ENCODE results near the gene AKT3. TPM values are rescaled to one million over a fixed set of nuclear protein-coding genes. Genes with fewer than 3 reads are reported as not detected.

The AKT3 gene
- total RNA-seq, 1 experiment from 2014 or later: 133 TPM

DNA sequence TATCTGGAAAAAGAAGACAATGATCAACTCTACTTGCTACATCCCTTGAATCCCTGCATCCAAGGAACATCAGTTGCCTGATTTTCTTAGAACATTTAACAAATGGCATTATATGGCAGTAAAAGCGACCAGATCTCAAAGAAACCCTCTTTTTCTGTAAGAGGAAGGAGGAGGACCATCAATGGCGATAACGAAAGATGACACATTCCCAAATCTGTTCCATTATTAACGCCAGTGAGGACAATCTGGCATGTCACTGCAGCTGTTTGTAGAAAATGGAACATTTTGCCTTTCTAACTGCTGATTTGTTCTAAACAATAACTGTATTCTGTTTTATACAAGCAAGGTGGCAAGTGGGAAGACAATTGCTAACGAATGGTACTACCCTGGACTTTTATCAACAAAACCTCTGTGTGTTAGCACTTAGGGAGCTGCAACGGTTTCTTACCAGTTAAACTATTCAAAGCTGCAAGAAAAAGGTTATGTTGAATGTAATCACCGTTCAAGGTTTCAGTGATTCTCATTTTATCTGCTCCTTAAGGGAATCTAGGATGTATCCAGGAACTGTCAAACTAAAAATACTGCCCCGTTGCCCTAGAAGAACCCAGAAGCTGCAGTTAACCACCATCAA lies 342.3 kb downstream of the AKT3 start:
- Histone ChIP-seq H3K36me3 (ENCODE audit: low read depth) (peaks cover 21% of the 10 kb centered on the region), H2AFZ (no peak overlapping the region), H3K4me2 (no peak overlapping the region), H3F3A (ENCODE audit: insufficient read depth, low read depth) (no peaks in the 10 kb centered on the region), H3K27me3 (ENCODE audit: insufficient read depth, low read depth) (no peaks in the 10 kb centered on the region), H3K4me1 (replicated peaks; ENCODE audit: insufficient read depth) (no peaks in the 10 kb centered on the region), H3K79me2 (ENCODE audit: low read depth) (no peaks in the 10 kb centered on the region), H3K4me3 (no peak overlapping the region), H3K9me3 (ENCODE audit: insufficient read depth, low read depth) (no peaks in the 10 kb centered on the region), H3K9me2 (ENCODE audit: insufficient read depth) (no peaks in the 10 kb centered on the region), H3K27ac (no peak overlapping the region), H4K20me1 (ENCODE audit: insufficient read depth) (no peaks in the 10 kb centered on the region)
- TF ChIP-seq EZH2 (IDR thresholded peaks at IDR 0.05; ENCODE audit: low read depth): no peak
- TF ChIP-seq, protein P1, sequence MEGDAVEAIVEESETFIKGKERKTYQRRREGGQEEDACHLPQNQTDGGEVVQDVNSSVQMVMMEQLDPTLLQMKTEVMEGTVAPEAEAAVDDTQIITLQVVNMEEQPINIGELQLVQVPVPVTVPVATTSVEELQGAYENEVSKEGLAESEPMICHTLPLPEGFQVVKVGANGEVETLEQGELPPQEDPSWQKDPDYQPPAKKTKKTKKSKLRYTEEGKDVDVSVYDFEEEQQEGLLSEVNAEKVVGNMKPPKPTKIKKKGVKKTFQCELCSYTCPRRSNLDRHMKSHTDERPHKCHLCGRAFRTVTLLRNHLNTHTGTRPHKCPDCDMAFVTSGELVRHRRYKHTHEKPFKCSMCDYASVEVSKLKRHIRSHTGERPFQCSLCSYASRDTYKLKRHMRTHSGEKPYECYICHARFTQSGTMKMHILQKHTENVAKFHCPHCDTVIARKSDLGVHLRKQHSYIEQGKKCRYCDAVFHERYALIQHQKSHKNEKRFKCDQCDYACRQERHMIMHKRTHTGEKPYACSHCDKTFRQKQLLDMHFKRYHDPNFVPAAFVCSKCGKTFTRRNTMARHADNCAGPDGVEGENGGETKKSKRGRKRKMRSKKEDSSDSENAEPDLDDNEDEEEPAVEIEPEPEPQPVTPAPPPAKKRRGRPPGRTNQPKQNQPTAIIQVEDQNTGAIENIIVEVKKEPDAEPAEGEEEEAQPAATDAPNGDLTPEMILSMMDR (conservative IDR thresholded peaks at IDR 0.05): no peak
- CTCF ChIA-PET: no interaction called here
- POLR2A ChIA-PET (ENCODE audit: unreplicated experiment): no interaction called here
- no peak for DNase-seq
- intact Hi-C loops (cut with micrococcal nuclease; ENCODE audit: unreplicated experiment): no loop called here
- no TSS peak for BruUV-seq (replicated peaks)

GRCh38 chr1:243507001-243507671 lies 342.9 kb downstream of the AKT3 start:
- ChIA-PET CTCF (no interaction called here), POLR2A (ENCODE audit: unreplicated experiment) (no interaction called here)
- Histone ChIP-seq H3K27me3 (ENCODE audit: insufficient read depth, low read depth) (no peaks in the 10 kb centered on the region), H3K4me3 (no peak overlapping the region), H3K9me2 (ENCODE audit: insufficient read depth) (no peaks in the 10 kb centered on the region), H2AFZ (no peak overlapping the region), H4K20me1 (ENCODE audit: insufficient read depth) (no peaks in the 10 kb centered on the region), H3K36me3 (ENCODE audit: low read depth) (peaks cover 21% of the 10 kb centered on the region), H3K4me2 (no peak overlapping the region), H3K9me3 (ENCODE audit: insufficient read depth, low read depth) (no peaks in the 10 kb centered on the region), H3F3A (ENCODE audit: insufficient read depth, low read depth) (no peaks in the 10 kb centered on the region), H3K4me1 (replicated peaks; ENCODE audit: insufficient read depth) (no peaks in the 10 kb centered on the region), H3K27ac (no peak overlapping the region), H3K79me2 (ENCODE audit: low read depth) (no peaks in the 10 kb centered on the region)
- no TSS peak for BruUV-seq (replicated peaks)
- no peak for TF ChIP-seq EZH2 (IDR thresholded peaks at IDR 0.05; ENCODE audit: low read depth)
- DNase-seq: no peak
- intact Hi-C loops (cut with micrococcal nuclease; ENCODE audit: unreplicated experiment): no loop called here

- no peak for TF ChIP-seq EZH2 (IDR thresholded peaks at IDR 0.05; ENCODE audit: low read depth)
- TF ChIP-seq, protein P1 (conservative IDR thresholded peaks at IDR 0.05): no peak
- Histone ChIP-seq H3K4me2 (no peak overlapping the region), H3K9me3 (ENCODE audit: insufficient read depth, low read depth) (no peaks in the 10 kb centered on the region), H3F3A (ENCODE audit: insufficient read depth, low read depth) (no peaks in the 10 kb centered on the region), H3K27me3 (ENCODE audit: insufficient read depth, low read depth) (no peaks in the 10 kb centered on the region), H3K36me3 (ENCODE audit: low read depth) (0 out of 2 replicates have a peak, but pooled peaks cover 12% of the 10 kb centered on the region), H3K4me3 (no peak overlapping the region), H3K4me1 (replicated peaks; ENCODE audit: insufficient read depth) (no peaks in the 10 kb centered on the region), H3K9me2 (ENCODE audit: insufficient read depth) (no peaks in the 10 kb centered on the region), H2AFZ (no peak overlapping the region), H4K20me1 (ENCODE audit: insufficient read depth) (no peaks in the 10 kb centered on the region), H3K79me2 (ENCODE audit: low read depth) (no peaks in the 10 kb centered on the region), H3K27ac (no peak overlapping the region)
- no TSS peak for BruUV-seq (replicated peaks)
- CTCF ChIA-PET: no interaction called here
- intact Hi-C loops (cut with micrococcal nuclease; ENCODE audit: unreplicated experiment): no loop called here
- POLR2A ChIA-PET (ENCODE audit: unreplicated experiment): no interaction called here
- DNase-seq: no peak
Measured at GRCh38 chr1:243505986-243506689, 343.9 kb downstream of the AKT3 start.

Measured in PC-9 (cell line).